Measurements from ENCODE around the gene TMEM168. TPM values are rescaled to one million over a fixed set of nuclear protein-coding genes. Genes with fewer than 3 reads are reported as not detected.

TMEM168 gene
- total and polyA plus RNA-seq, 4 donors = 26.2 to 45.6 (median 32.2) TPM

DNA sequence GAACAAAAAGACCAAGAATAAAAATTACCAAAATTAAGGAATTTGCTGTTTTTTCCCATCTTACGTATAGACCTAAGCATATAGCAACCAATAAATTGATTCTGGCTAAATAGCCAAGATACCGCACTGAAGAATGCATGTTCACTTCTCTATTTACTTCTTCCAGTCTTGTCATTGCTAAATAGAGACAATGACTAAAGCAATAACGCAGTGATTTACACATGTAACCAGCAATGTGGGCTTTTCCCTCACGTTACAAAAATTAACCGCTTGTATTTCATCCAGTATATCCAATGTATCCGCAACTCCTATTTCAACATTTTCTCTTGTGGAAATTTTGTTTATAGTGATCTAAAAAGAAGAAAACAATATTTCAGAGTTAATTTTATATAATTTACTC lies 5.6 kb downstream of the TMEM168 start:
- Histone ChIP-seq H3K4me1 (ENCODE audit: control insufficient read depth, insufficient read depth, low read length) (no peaks in the 10 kb centered on the region), H3K9me3 (ENCODE audit: control insufficient read depth, insufficient read depth, low read length) (no peaks in the 10 kb centered on the region), H3K27ac (ENCODE audit: low read depth, low read length) (no peak overlapping the region), H3K27me3 (ENCODE audit: control insufficient read depth, insufficient read depth, low read length) (no peaks in the 10 kb centered on the region), H3K36me3 (ENCODE audit: control insufficient read depth, insufficient read depth, low read length) (no peaks in the 10 kb centered on the region), H3K4me3 (ENCODE audit: low read depth, low read length) (no peak overlapping the region)
- WGBS (ENCODE audit: insufficient coverage) = 100% methylated on average over 1 of the region's 6 CpGs
- DNase-seq (ENCODE audit: low read depth in 4 of 6, low spot score in 6 of 6) = no peak

- Histone ChIP-seq H3K4me3 (ENCODE audit: low read depth, low read length) (no peak overlapping the region), H3K27ac (ENCODE audit: low read depth, low read length) (no peak overlapping the region), H3K36me3 (ENCODE audit: control insufficient read depth, insufficient read depth, low read length) (no peaks in the 10 kb centered on the region), H3K4me1 (ENCODE audit: control insufficient read depth, insufficient read depth, low read length) (no peaks in the 10 kb centered on the region), H3K27me3 (ENCODE audit: control insufficient read depth, insufficient read depth, low read length) (no peaks in the 10 kb centered on the region), H3K9me3 (ENCODE audit: control insufficient read depth, insufficient read depth, low read length) (no peaks in the 10 kb centered on the region)
- no peak for DNase-seq (ENCODE audit: low read depth in 4 of 6, low spot score in 6 of 6)
Observed at GRCh38 chr7:112782498-112782897, 7.7 kb downstream of the TMEM168 start.

GRCh38 chr7:112781558-112781957 lies 8.6 kb downstream of the TMEM168 start:
- no CpG with 5 or more reads among the region's 3 CpGs for WGBS (ENCODE audit: insufficient coverage)
- no peak for DNase-seq (ENCODE audit: low read depth in 4 of 6, low spot score in 6 of 6)

GRCh38 chr7:112781110-112781509 lies 9.1 kb downstream of the TMEM168 start:
- Histone ChIP-seq H3K36me3 (ENCODE audit: control insufficient read depth, insufficient read depth, low read length) (no peaks in the 10 kb centered on the region), H3K4me1 (ENCODE audit: control insufficient read depth, insufficient read depth, low read length) (no peaks in the 10 kb centered on the region), H3K9me3 (ENCODE audit: control insufficient read depth, insufficient read depth, low read length) (no peaks in the 10 kb centered on the region), H3K27ac (ENCODE audit: low read depth, low read length) (no peak overlapping the region), H3K4me3 (ENCODE audit: low read depth, low read length) (no peak overlapping the region), H3K27me3 (ENCODE audit: control insufficient read depth, insufficient read depth, low read length) (no peaks in the 10 kb centered on the region)
- DNase-seq (ENCODE audit: low read depth in 4 of 6, low spot score in 6 of 6) = no peak

More at GRCh38 chr7:112781558-112781957, 8.6 kb downstream of the TMEM168 start:
- Histone ChIP-seq H3K4me1 (ENCODE audit: control insufficient read depth, insufficient read depth, low read length) (no peaks in the 10 kb centered on the region), H3K9me3 (ENCODE audit: control insufficient read depth, insufficient read depth, low read length) (no peaks in the 10 kb centered on the region), H3K27ac (ENCODE audit: low read depth, low read length) (no peak overlapping the region), H3K36me3 (ENCODE audit: control insufficient read depth, insufficient read depth, low read length) (no peaks in the 10 kb centered on the region), H3K4me3 (ENCODE audit: low read depth, low read length) (no peak overlapping the region), H3K27me3 (ENCODE audit: control insufficient read depth, insufficient read depth, low read length) (no peaks in the 10 kb centered on the region)

DNA sequence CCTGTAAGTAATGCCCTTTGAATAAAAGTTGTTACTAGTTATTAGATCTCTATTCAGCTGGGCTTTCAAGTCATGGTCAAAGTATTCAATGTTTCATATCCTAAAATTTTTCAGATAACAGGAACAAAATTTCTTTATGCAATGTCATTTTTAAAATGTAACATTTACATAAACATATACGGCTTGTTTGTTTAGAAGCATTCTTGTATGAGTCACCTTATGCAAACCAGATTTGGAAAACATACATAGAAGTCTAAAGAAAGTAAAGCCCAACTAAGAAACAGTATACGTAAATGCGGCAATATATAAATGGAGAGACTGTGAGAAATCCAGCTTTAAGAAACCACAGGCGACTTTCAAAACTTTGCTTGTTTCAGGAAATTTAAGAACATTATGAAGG lies 10.5 kb downstream of the TMEM168 start:
- H3K9me3 ChIP-seq (ENCODE audit: control insufficient read depth, insufficient read depth, low read length) = no peaks in the 10 kb centered on the region
- no peaks in the 10 kb centered on the region for H3K36me3 ChIP-seq (ENCODE audit: control insufficient read depth, insufficient read depth, low read length)

GRCh38 chr7:112777406-112777805 lies 12.8 kb downstream of the TMEM168 start:
- Histone ChIP-seq H3K36me3 (ENCODE audit: control insufficient read depth, insufficient read depth, low read length) (no peaks in the 10 kb centered on the region), H3K27ac (ENCODE audit: low read depth, low read length) (no peak overlapping the region), H3K9me3 (ENCODE audit: control insufficient read depth, insufficient read depth, low read length) (no peaks in the 10 kb centered on the region), H3K4me3 (ENCODE audit: low read depth, low read length) (no peak overlapping the region), H3K4me1 (ENCODE audit: control insufficient read depth, insufficient read depth, low read length) (no peaks in the 10 kb centered on the region), H3K27me3 (ENCODE audit: control insufficient read depth, insufficient read depth, low read length) (no peaks in the 10 kb centered on the region)
- DNase-seq (ENCODE audit: low read depth in 4 of 6, low spot score in 6 of 6) = no peak

More for the DNA sequence above, 10.5 kb downstream of the TMEM168 start:
- no peaks in the 10 kb centered on the region for H3K27me3 ChIP-seq (ENCODE audit: control insufficient read depth, insufficient read depth, low read length)
- H3K4me3 ChIP-seq (ENCODE audit: low read depth, low read length) = no peak overlapping the region
- H3K4me1 ChIP-seq (ENCODE audit: control insufficient read depth, insufficient read depth, low read length) = no peaks in the 10 kb centered on the region
- no peak for DNase-seq (ENCODE audit: low read depth in 4 of 6, low spot score in 6 of 6)
- no CpG with 5 or more reads among the region's 4 CpGs for WGBS (ENCODE audit: insufficient coverage)
- H3K27ac ChIP-seq (ENCODE audit: low read depth, low read length) = no peak overlapping the region

- H3K27me3 ChIP-seq (ENCODE audit: control insufficient read depth, insufficient read depth, low read length) = no peaks in the 10 kb centered on the region
- H3K27ac ChIP-seq (ENCODE audit: low read depth, low read length) = no peak overlapping the region
- no peak for DNase-seq (ENCODE audit: low read depth in 4 of 6, low spot score in 6 of 6)
- no peaks in the 10 kb centered on the region for H3K36me3 ChIP-seq (ENCODE audit: control insufficient read depth, insufficient read depth, low read length)
- H3K4me3 ChIP-seq (ENCODE audit: low read depth, low read length) = no peak overlapping the region
- WGBS (ENCODE audit: insufficient coverage) = no CpG with 5 or more reads among the region's 1 CpG
- no peaks in the 10 kb centered on the region for H3K4me1 ChIP-seq (ENCODE audit: control insufficient read depth, insufficient read depth, low read length)
- H3K9me3 ChIP-seq (ENCODE audit: control insufficient read depth, insufficient read depth, low read length) = no peaks in the 10 kb centered on the region
Observed at GRCh38 chr7:112771166-112771565, 19.0 kb downstream of the TMEM168 start.

DNA sequence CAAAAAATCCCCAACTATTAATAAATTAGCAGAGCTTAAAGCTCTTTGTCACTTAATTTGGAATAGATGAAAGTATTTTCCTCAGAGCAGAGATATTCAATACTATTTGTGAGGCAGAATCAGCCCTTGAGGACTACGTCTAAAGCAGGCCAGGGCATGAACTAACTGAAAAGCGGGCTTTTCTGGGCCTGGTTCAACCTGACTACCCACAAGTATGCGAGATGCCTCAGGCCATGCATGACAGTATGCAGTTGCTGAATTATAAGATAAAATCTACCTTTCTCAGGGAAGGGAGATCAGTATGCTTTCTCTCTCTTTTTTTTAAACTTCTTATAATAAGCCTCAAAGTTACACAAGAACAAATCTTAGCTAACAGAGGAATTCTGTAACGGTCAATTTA lies 20.1 kb downstream of the TMEM168 start:
- 60% methylated on average over 1 of the region's 4 CpGs for WGBS (ENCODE audit: insufficient coverage)
- no peaks in the 10 kb centered on the region for H3K27me3 ChIP-seq (ENCODE audit: control insufficient read depth, insufficient read depth, low read length)
- H3K36me3 ChIP-seq (ENCODE audit: control insufficient read depth, insufficient read depth, low read length) = no peaks in the 10 kb centered on the region
- H3K27ac ChIP-seq (ENCODE audit: low read depth, low read length) = no peak overlapping the region
- H3K4me1 ChIP-seq (ENCODE audit: control insufficient read depth, insufficient read depth, low read length) = no peaks in the 10 kb centered on the region
- H3K4me3 ChIP-seq (ENCODE audit: low read depth, low read length) = no peak overlapping the region
- DNase-seq (ENCODE audit: low read depth in 4 of 6, low spot score in 6 of 6) = no peak
- H3K9me3 ChIP-seq (ENCODE audit: control insufficient read depth, insufficient read depth, low read length) = no peaks in the 10 kb centered on the region

DNA sequence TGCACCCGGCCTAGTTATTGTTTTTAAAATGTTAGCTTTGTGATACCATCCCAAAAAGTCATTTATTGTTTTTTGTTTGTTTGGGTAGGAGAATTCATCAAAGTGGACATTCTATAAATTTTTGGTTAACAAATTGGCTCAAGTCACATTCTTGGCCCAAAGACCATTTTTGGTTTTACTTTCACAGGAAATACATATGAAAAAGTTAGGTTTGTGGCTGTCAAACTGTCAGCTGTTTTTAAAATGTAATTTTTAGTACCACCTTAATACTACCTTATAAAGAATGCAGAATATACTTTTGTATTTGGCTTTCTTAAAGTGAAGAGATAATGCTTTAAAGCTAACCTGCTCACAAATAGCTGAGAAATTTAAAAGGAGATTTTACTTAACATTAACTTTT lies 25.1 kb downstream of the TMEM168 start:
- Histone ChIP-seq H3K4me1 (ENCODE audit: control insufficient read depth, insufficient read depth, low read length) (no peaks in the 10 kb centered on the region), H3K9me3 (ENCODE audit: control insufficient read depth, insufficient read depth, low read length) (no peaks in the 10 kb centered on the region), H3K27me3 (ENCODE audit: control insufficient read depth, insufficient read depth, low read length) (no peaks in the 10 kb centered on the region), H3K36me3 (ENCODE audit: control insufficient read depth, insufficient read depth, low read length) (no peaks in the 10 kb centered on the region), H3K4me3 (ENCODE audit: low read depth, low read length) (no peak overlapping the region), H3K27ac (ENCODE audit: low read depth, low read length) (no peak overlapping the region)
- DNase-seq (ENCODE audit: low read depth in 4 of 6, low spot score in 6 of 6) = no peak
- WGBS (ENCODE audit: insufficient coverage) = no CpG with 5 or more reads among the region's 1 CpG

- Histone ChIP-seq H3K4me1 (ENCODE audit: control insufficient read depth, insufficient read depth, low read length) (no peaks in the 10 kb centered on the region), H3K27me3 (ENCODE audit: control insufficient read depth, insufficient read depth, low read length) (no peaks in the 10 kb centered on the region), H3K9me3 (ENCODE audit: control insufficient read depth, insufficient read depth, low read length) (no peaks in the 10 kb centered on the region), H3K4me3 (ENCODE audit: low read depth, low read length) (no peak overlapping the region), H3K27ac (ENCODE audit: low read depth, low read length) (no peak overlapping the region), H3K36me3 (ENCODE audit: control insufficient read depth, insufficient read depth, low read length) (no peaks in the 10 kb centered on the region)
- no peak for DNase-seq (ENCODE audit: low read depth in 4 of 6, low spot score in 6 of 6)
Observed at GRCh38 chr7:112763996-112764395, 26.2 kb downstream of the TMEM168 start.

- Histone ChIP-seq H3K27me3 (ENCODE audit: control insufficient read depth, insufficient read depth, low read length) (no peaks in the 10 kb centered on the region), H3K36me3 (ENCODE audit: control insufficient read depth, insufficient read depth, low read length) (no peaks in the 10 kb centered on the region), H3K27ac (ENCODE audit: low read depth, low read length) (no peak overlapping the region), H3K4me1 (ENCODE audit: control insufficient read depth, insufficient read depth, low read length) (no peaks in the 10 kb centered on the region), H3K9me3 (ENCODE audit: control insufficient read depth, insufficient read depth, low read length) (no peaks in the 10 kb centered on the region), H3K4me3 (ENCODE audit: low read depth, low read length) (no peak overlapping the region)
- DNase-seq (ENCODE audit: low read depth in 4 of 6, low spot score in 6 of 6) = no peak
- WGBS (ENCODE audit: insufficient coverage) = 100% methylated on average over 2 of the region's 3 CpGs
Observed at GRCh38 chr7:112763298-112763697, 26.9 kb downstream of the TMEM168 start.
